Breast epithelium (tissue), 3 donors: ENCODE results near the gene TMEM82.

Experiments used
- CTCF ChIP-seq, 3 donors: fragments of 450-650 bp; IDR thresholded peaks; one replicate each; pipeline ENCODE4 v1.5.1; 2016 to 2017; ENCODE audit warnings: antibody characterized with exemption in 3 of 3, mild to moderate bottlenecking in 3 of 3, moderate library complexity in 3 of 3
- POLR2A ChIP-seq: fragments of 450-650 bp; IDR thresholded peaks from one replicate; pipeline ENCODE4 v1.6.1; 2016; ENCODE audit warnings: antibody characterized with exemption, mild to moderate bottlenecking, moderate library complexity
- POLR2AphosphoS5 ChIP-seq, 3 donors: sonication (generic); formaldehyde crosslinking; IDR thresholded peaks; one replicate each; pipeline ENCODE4 v1.6.1; 2017; ENCODE audit warnings: antibody characterized with exemption in 3 of 3

GRCh38 chr1:15749399-15750291 lies 7.3 kb downstream of the TMEM82 start:
- TF ChIP-seq CTCF (IDR thresholded peaks at IDR 0.05) (no peak), POLR2AphosphoS5 (IDR thresholded peaks at IDR 0.05) (no peak), POLR2A (no peak)
